Esophagus squamous epithelium (tissue), 5 donors: ENCODE results near the gene PTER. TPM values are rescaled to one million over a fixed set of nuclear protein-coding genes. Genes with fewer than 3 reads are reported as not detected.

Experiments used
- DNase-seq: peaks from one replicate; lab custom pipeline; 2025; lab: John Stamatoyannopoulos, UW
- H3K27ac ChIP-seq, 4 donors: fragments of 200-600 bp; sonication (generic); one replicate each; pipeline ENCODE4 v1.5.1; 2016 to 2019; ENCODE audit warnings: mild to moderate bottlenecking in 1 of 4
- H3K27me3 ChIP-seq, 4 donors: fragments of 200-600 bp; sonication (generic); 1 replicate in 3 of 4; 2 replicates in 1 of 4; pipeline versions ENCODE4 v1.5.1 to v1.6.0; 2017 to 2021; ENCODE audit warnings: antibody characterized with exemption in 1 of 4
- H3K36me3 ChIP-seq, 3 donors: fragments of 200-600 bp; sonication (generic); one replicate each; pipeline ENCODE4 v1.5.1; 2016 to 2019
- H3K4me1 ChIP-seq, 3 donors: fragments of 200-600 bp; sonication (generic); one replicate each; pipeline ENCODE4 v1.5.1; 2017 to 2019
- H3K4me3 ChIP-seq, 4 donors: fragments of 200-600 bp; sonication (generic); 1 replicate in 3 of 4; 2 replicates in 1 of 4; pipeline ENCODE4 v1.5.1; 2016 to 2019; ENCODE audit warnings: mild to moderate bottlenecking in 2 of 4, moderate library complexity in 1 of 4
- H3K9me3 ChIP-seq, 3 donors: fragments of 200-600 bp; sonication (generic); one replicate each; pipeline ENCODE4 v1.5.1; 2016 to 2019
- CTCF ChIP-seq, 6 experiments: fragments of 450-650 bp in 4 of 6; fragments of 200-600 bp in 2 of 6; sonication (generic) in 2 of 6; IDR thresholded peaks; one replicate each; pipeline ENCODE4 v1.5.1; 2016 to 2019; ENCODE audit warnings: antibody characterized with exemption in 6 of 6, mild to moderate bottlenecking in 4 of 6, moderate library complexity in 4 of 6
- POLR2A ChIP-seq, 4 donors: fragments of 450-650 bp; IDR thresholded peaks; one replicate each; pipeline ENCODE4 v1.6.1; 2017; ENCODE audit warnings: antibody characterized with exemption in 4 of 4, mild to moderate bottlenecking in 4 of 4, moderate library complexity in 3 of 4
- WGBS, 2 donors: methylation state at CpG; one replicate each; pipeline ENCODE4 v1.1.5; 2018; 5-methylcytosine and 5-hydroxymethylcytosine counted together
- intact Hi-C: fragments of 100-400 bp; cut with DNase I; formaldehyde crosslinking; loops from one replicate; pipeline ENCODE4 v1.15.0; 2022
- total RNA-seq, 4 donors: library from RNA; depleted of rRNA; stranded (reverse); fragments of >200 nt; gene quantifications; one replicate each; pipeline ENCODE4 v1.1.0, GENCODE V29; 2016
- donor health status: DM: yes; HTN: yes; CAD: no.

The PTER gene
- total RNA-seq, 4 donors from 2014 or later, result 4.4 to 10.3 (median 8.2) TPM

DNA sequence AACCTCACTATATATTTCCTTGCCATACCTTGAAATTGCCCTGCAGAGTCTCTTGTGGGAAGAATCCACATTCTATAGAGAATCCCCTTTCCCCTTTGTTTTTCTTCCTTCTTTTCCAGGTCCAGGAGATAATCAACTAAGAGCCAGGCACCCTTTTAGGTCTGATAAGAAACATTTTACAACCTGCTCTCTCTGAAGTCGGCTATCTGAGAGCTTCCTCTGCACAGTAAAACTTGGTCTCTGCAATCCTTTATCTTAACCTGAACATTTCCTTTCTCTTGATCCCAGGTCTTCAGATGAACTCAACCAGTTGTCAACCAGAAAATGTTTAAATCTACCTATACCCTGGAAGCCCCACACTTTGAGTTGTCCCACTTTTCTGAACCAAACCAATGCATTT lies 19.5 kb upstream of the PTER start:
- no peaks in the 10 kb centered on the region for H3K4me1 ChIP-seq
- WGBS, 2 donors, result 40 to 60% methylated on average over 1 of the region's 1 CpG
- peaks cover 0 to 8% (median 1%) of the 10 kb centered on the region in 4 donors for H3K27me3 ChIP-seq
- intact Hi-C loops, result no loop called here
- TF ChIP-seq POLR2A (IDR thresholded peaks at IDR 0.05), result no peak
- TF ChIP-seq CTCF (IDR thresholded peaks at IDR 0.05), result no peak
- no peaks in the 10 kb centered on the region for H3K36me3 ChIP-seq
- H3K9me3 ChIP-seq, result no peaks in the 10 kb centered on the region
- H3K27ac ChIP-seq, result no peak overlapping the region
- no peak for DNase-seq
- no peak overlapping the region for H3K4me3 ChIP-seq

DNA sequence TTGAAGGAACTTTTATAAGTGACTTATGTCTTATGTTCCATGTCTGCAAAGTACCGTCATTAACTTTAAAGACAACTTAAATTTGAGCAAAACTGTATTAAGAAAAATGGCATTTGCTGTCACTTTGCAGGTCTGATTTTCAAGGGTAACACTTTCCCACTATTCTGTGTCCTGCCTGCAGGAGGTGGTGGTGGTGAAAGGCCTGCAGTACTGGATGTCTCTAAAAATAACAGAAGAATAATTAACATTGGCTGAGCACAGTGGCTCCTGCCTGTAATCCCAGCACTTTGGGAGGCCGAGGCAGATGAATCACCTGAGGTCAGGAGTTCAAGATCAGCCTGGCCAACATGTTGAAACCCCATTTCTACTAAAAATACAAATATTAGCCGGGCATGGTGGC lies 13.2 kb upstream of the PTER start:
- WGBS, 2 donors, result 53 to 58% methylated on average over 3 of the region's 3 CpGs
- intact Hi-C loops, result no loop called here
- H3K9me3 ChIP-seq, result no peaks in the 10 kb centered on the region
- TF ChIP-seq CTCF (IDR thresholded peaks at IDR 0.05) (no peak), POLR2A (IDR thresholded peaks at IDR 0.05) (no peak)
- H3K27me3 ChIP-seq, result peaks cover 0 to 8% (median 0%) of the 10 kb centered on the region in 4 donors
- no peaks in the 10 kb centered on the region for H3K4me1 ChIP-seq
- H3K4me3 ChIP-seq, result no peak overlapping the region
- H3K27ac ChIP-seq, result no peak overlapping the region
- DNase-seq, result no peak
- H3K36me3 ChIP-seq, result no peaks in the 10 kb centered on the region

- H3K27ac ChIP-seq, result no peak overlapping the region
- H3K4me3 ChIP-seq, result no peak overlapping the region
- peaks cover 0 to 5% (median 0%) of the 10 kb centered on the region in 4 donors for H3K27me3 ChIP-seq
- WGBS, 2 donors, result 87 to 94% methylated on average over 3 of the region's 3 CpGs
- H3K9me3 ChIP-seq, result no peaks in the 10 kb centered on the region
- intact Hi-C loops, result no loop called here
- no peaks in the 10 kb centered on the region for H3K4me1 ChIP-seq
- H3K36me3 ChIP-seq, result no peaks in the 10 kb centered on the region
- no peak for DNase-seq
- TF ChIP-seq POLR2A (IDR thresholded peaks at IDR 0.05) (no peak), CTCF (IDR thresholded peaks at IDR 0.05) (no peak)
These were observed 11.4 kb upstream of the PTER start for GRCh38 chr10:16425449-16425848.

GRCh38 chr10:16429539-16429938 lies 7.3 kb upstream of the PTER start:
- H3K27me3 ChIP-seq, result no peaks in the 10 kb centered on the region
- intact Hi-C loops, result no loop called here
- H3K4me1 ChIP-seq, result no peaks in the 10 kb centered on the region
- no peak for DNase-seq
- H3K27ac ChIP-seq, result no peak overlapping the region
- no peaks in the 10 kb centered on the region for H3K36me3 ChIP-seq
- TF ChIP-seq CTCF (IDR thresholded peaks at IDR 0.05), result no peak
- TF ChIP-seq POLR2A (IDR thresholded peaks at IDR 0.05), result no peak
- H3K4me3 ChIP-seq, result no peak overlapping the region
- WGBS, 2 donors, result 72 to 83% methylated on average over 5 to 6 of the region's 6 CpGs
- no peaks in the 10 kb centered on the region for H3K9me3 ChIP-seq

- H3K9me3 ChIP-seq, result no peaks in the 10 kb centered on the region
- no peaks in the 10 kb centered on the region for H3K36me3 ChIP-seq
- H3K4me1 ChIP-seq, result peaks cover 15 to 51% (median 26%) of the 10 kb centered on the region in 3 donors
- H3K4me3 ChIP-seq, result peak overlapping the region; percentile 46 to 88 (median 61)
- H3K27ac ChIP-seq, result peak overlapping the region in 2 of 4 donors; percentile 86 to 87
- H3K27me3 ChIP-seq, result no peaks in the 10 kb centered on the region
- WGBS, 2 donors, result 0 to 4% methylated on average over 3 to 6 of the region's 9 CpGs
- TF ChIP-seq CTCF (IDR thresholded peaks at IDR 0.05) (no peak), POLR2A (IDR thresholded peaks at IDR 0.05) (no peak)
- DNase-seq, result no peak
- intact Hi-C loops, result no loop called here
These were observed 448 bp upstream of the PTER start for GRCh38 chr10:16436367-16436757.
